ENCODE results near the gene RIPOR2. TPM values are rescaled to one million over a fixed set of nuclear protein-coding genes. Genes with fewer than 3 reads are reported as not detected.

Gene RIPOR2
- total and polyA plus RNA-seq, 7 donors, result 1.6 to 29.7 (median 6.1) TPM

GRCh38 chr6:24763578-24763977 is 172.2 kb downstream of the RIPOR2 start:
- no peak for DNase-seq
- Histone ChIP-seq H3K4me3 (no peak overlapping the region), H3K36me3 (no peaks in the 10 kb centered on the region), H3K27me3 (no peaks in the 10 kb centered on the region), H3K9me3 (no peaks in the 10 kb centered on the region), H3K4me1 (no peaks in the 10 kb centered on the region), H3K27ac (no peak overlapping the region)
- TF ChIP-seq POLR2A (IDR thresholded peaks at IDR 0.05), result no peak
- TF ChIP-seq EP300 (IDR thresholded peaks at IDR 0.05), result no peak
- TF ChIP-seq CTCF (IDR thresholded peaks at IDR 0.05), result no peak
- no peak for TF ChIP-seq POLR2AphosphoS5 (IDR thresholded peaks at IDR 0.05)
- intact Hi-C loops (cut with DNase I), result no loop called here
- WGBS, 2 donors, result 19 to 62% methylated on average over 3 of the region's 3 CpGs

- intact Hi-C loops (cut with DNase I), result no loop called here
- TF ChIP-seq EP300 (IDR thresholded peaks at IDR 0.05) (no peak), POLR2A (IDR thresholded peaks at IDR 0.05) (no peak), CTCF (IDR thresholded peaks at IDR 0.05) (no peak), POLR2AphosphoS5 (IDR thresholded peaks at IDR 0.05) (no peak)
- no peak for DNase-seq
- H3K36me3 ChIP-seq, result no peaks in the 10 kb centered on the region
- no peaks in the 10 kb centered on the region for H3K27me3 ChIP-seq
- no peak overlapping the region for H3K4me3 ChIP-seq
- no peaks in the 10 kb centered on the region for H3K4me1 ChIP-seq
- no peaks in the 10 kb centered on the region for H3K9me3 ChIP-seq
- no peak overlapping the region for H3K27ac ChIP-seq
Measured at GRCh38 chr6:24761851-24762250, 173.9 kb downstream of the RIPOR2 start.

GRCh38 chr6:24761193-24761835 is 174.4 kb downstream of the RIPOR2 start:
- H3K9me3 ChIP-seq, result no peaks in the 10 kb centered on the region
- intact Hi-C loops (cut with DNase I), result no loop called here
- 85 to 91% methylated on average over 17 of the region's 17 CpGs for WGBS, 2 donors
- H3K4me1 ChIP-seq, result no peaks in the 10 kb centered on the region
- no peaks in the 10 kb centered on the region for H3K27me3 ChIP-seq
- no peak for DNase-seq
- H3K36me3 ChIP-seq, result no peaks in the 10 kb centered on the region
- no peak overlapping the region for H3K27ac ChIP-seq
- TF ChIP-seq CTCF (IDR thresholded peaks at IDR 0.05) (no peak), POLR2AphosphoS5 (IDR thresholded peaks at IDR 0.05) (no peak), POLR2A (IDR thresholded peaks at IDR 0.05) (no peak), EP300 (IDR thresholded peaks at IDR 0.05) (no peak)
- no peak overlapping the region for H3K4me3 ChIP-seq

- Histone ChIP-seq H3K4me1 (no peaks in the 10 kb centered on the region), H3K27ac (no peak overlapping the region), H3K9me3 (no peaks in the 10 kb centered on the region), H3K27me3 (no peaks in the 10 kb centered on the region), H3K4me3 (no peak overlapping the region), H3K36me3 (no peaks in the 10 kb centered on the region)
- no peak for DNase-seq
- intact Hi-C loops (cut with DNase I), result no loop called here
- 95% methylated on average over 5 of the region's 5 CpGs for WGBS, 2 donors
- TF ChIP-seq POLR2AphosphoS5 (IDR thresholded peaks at IDR 0.05), result no peak
- TF ChIP-seq CTCF (IDR thresholded peaks at IDR 0.05), result no peak
- TF ChIP-seq POLR2A (IDR thresholded peaks at IDR 0.05), result no peak
- TF ChIP-seq EP300 (IDR thresholded peaks at IDR 0.05), result no peak
Measured at GRCh38 chr6:24760210-24760609, 175.6 kb downstream of the RIPOR2 start.

- no peak overlapping the region for H3K4me3 ChIP-seq
- H3K9me3 ChIP-seq, result no peaks in the 10 kb centered on the region
- H3K36me3 ChIP-seq, result no peaks in the 10 kb centered on the region
- DNase-seq, result no peak
- H3K27ac ChIP-seq, result no peak overlapping the region
- intact Hi-C loops (cut with DNase I), result no loop called here
- no peaks in the 10 kb centered on the region for H3K27me3 ChIP-seq
- H3K4me1 ChIP-seq, result no peaks in the 10 kb centered on the region
- 96% methylated on average over 3 of the region's 3 CpGs for WGBS, 2 donors
- TF ChIP-seq POLR2A (IDR thresholded peaks at IDR 0.05) (no peak), EP300 (IDR thresholded peaks at IDR 0.05) (no peak), CTCF (IDR thresholded peaks at IDR 0.05) (no peak), POLR2AphosphoS5 (IDR thresholded peaks at IDR 0.05) (no peak)
Measured at GRCh38 chr6:24759718-24760117, 176.0 kb downstream of the RIPOR2 start.
